ENCODE measurements around the gene CDRT4. TPM values are rescaled to one million over a fixed set of nuclear protein-coding genes. Genes with fewer than 3 reads are reported as not detected.

Gene CDRT4
- total RNA-seq, 1 donor from 2014 or later = 1.7 TPM

DNA sequence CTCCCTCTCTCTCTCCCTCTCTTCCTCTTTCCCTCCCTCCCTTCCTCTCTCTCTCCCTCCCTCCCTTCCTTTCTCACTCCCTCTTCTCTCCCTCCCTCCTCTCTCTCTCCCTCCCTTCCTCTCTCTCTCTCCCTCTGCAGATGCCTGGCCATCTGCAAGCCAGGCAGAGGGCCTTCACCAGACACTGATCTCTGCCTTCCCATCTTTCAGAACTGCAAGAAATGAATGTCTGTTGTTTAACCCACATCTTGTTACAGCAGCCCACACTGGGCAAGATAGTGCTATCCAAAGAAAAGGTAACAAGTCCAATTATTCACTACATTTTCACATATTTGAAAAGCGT lies 26.2 kb upstream of the CDRT4 start:
- DNase-seq (ENCODE audit: low spot score) = no peak
- ATAC-seq = no peak

DNA sequence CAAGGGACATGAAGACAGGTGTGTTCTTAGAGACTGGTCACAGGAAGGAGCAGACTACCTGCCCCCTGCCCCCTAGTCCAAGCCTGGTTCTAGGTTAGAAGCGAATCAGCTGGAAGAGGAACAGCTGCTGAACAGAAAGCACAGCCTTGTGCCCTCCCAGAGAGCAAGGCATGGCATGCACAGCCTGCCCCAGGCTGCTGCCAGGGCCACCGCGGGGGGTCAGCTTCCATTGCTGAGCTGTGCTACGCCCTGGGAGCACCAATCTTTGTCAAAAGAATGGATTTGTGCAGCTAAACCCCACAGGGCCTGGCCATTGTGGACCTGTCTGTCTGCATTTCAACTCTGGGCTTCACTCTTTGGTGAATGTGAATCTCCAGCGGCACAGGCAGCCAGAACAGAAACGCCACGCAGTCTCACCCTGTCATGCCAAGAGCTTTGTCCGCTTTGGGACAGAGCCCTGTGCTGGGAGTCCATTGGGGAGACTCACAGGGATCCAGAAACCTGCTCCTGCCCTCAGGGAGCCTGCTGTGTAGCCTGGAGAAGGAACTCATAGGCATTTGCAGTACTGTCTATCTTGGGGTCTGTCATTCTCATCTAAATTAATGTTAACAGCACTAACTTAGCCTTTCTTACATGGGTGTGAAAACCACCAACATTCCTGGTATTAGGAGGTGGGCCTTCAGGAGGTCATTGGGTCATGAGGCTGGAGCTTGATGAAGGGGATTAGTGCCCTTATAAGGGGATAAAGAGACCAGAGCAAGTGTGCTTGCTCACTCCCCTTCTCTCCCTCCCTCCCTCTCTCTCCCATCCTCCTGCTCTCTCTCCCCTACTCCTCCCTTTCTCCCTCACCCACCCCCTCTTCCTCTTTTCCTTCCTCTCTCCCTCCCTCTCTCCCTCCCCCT lies 25.6 kb upstream of the CDRT4 start:
- DNase-seq (ENCODE audit: low spot score) (no peak), ATAC-seq (no peak)

DNA sequence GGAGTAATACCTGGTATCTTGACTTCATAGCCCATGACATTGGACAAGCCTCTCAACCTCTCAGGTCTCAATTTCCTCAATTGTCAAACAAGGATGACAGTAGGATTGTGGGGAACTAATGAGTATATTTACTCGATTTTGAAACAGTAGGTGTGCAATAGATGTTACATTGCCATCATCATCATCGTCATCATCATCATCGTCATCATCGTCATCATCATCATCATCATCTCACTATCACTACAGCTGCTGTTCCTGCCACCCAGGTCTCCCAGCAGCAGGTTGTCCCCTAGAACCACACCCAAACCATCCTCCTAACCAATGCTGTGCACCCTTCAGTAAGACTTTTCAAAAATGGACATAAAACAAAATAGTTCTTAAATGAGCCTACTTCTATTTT lies 24.8 kb upstream of the CDRT4 start:
- ATAC-seq (no peak), DNase-seq (ENCODE audit: low spot score) (no peak)

DNA sequence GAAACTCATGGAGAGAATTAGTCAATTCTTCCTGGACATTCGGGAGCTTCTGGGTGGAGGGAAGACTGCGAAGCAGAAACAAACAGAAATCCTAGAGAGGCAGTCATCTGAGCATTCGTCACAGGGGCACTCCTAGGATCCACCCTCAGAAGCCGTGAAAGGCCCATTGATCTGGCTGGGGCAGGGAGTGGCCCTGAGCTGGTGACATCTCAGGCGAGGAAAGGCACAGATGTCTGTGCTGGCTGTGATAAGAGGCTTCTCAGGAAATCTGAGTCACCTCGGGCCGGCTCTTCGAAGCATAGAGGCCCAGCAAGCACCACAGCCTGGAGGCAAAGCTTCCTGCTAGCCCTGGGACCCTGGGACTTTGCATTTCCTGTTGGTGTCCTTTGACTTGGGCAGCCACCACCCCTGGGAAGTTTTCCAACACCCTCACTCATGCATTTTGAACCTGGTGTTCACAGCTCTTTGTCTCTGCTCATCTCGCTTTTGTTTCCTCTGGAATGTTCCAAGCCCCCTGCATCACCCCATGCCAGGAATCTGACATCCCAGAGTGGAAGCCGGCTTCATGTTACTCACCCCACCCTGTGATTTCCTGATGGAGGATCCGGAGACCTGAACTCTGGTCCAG lies 23.3 kb upstream of the CDRT4 start:
- no peak for DNase-seq (ENCODE audit: low spot score)

DNA sequence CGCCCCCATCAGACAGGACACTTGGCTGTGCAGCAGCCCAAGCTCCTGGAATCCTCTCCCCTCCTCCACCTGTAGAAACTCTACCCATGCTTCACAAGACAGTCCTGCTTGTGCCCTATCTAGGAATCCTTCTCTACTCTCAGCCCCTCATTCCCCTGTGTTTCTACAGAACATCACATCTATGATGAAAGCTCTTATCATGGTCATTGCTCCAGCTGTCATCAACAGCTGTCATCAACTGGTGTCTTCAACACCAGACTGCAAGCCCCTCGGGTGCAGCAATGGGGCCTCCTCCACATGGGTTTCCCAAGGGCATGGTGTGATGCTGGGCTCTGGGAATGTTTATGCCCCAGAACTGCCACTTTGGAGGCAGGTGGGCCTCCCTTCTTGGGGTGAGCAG lies 21.1 kb upstream of the CDRT4 start:
- ATAC-seq = no peak

More for the DNA sequence above, 23.3 kb upstream of the CDRT4 start:
- ATAC-seq = peak; percentile 72

DNA sequence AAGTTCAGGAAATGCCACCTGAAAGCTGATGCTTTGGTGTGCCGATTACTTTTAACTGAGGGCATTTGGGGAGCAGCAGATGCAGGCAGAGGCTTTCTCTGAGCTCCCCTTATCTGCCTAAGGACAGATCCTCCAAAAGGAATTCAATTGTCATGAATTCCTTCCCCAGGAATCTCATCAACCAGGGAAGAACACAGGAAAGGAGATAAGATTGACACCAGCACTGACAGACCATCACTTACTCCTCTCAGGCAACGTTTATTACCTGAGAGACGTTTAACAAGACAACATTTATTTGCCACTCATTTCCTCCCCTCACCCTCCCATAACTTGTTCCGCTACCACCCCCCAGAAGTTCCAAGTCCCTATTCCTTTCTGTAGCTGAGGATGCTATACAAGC lies 17.6 kb upstream of the CDRT4 start:
- ATAC-seq (no peak), DNase-seq (ENCODE audit: low spot score) (no peak)

More for the DNA sequence above, 21.1 kb upstream of the CDRT4 start:
- DNase-seq (ENCODE audit: low spot score) = no peak

DNA sequence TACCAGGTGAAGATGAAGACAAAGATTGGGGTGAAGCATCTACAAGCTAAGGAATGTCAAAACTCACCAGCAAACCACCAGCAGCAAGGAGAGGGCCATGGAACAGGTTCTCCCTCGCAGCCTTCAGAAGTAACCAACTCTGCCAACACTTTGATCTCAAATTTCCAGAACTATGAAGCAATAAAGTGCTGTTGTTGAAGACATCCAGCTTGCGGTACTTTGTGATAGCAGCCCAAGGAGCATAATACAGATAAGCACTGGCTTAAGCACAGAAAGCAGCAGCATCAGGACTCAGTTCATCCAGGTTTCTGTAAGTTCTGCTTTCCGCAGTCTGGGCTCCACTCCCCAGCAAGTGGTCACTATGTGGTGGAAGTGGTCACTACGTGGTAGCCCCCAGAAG lies 16.0 kb upstream of the CDRT4 start:
- DNase-seq (ENCODE audit: low spot score) (no peak), ATAC-seq (no peak)

DNA sequence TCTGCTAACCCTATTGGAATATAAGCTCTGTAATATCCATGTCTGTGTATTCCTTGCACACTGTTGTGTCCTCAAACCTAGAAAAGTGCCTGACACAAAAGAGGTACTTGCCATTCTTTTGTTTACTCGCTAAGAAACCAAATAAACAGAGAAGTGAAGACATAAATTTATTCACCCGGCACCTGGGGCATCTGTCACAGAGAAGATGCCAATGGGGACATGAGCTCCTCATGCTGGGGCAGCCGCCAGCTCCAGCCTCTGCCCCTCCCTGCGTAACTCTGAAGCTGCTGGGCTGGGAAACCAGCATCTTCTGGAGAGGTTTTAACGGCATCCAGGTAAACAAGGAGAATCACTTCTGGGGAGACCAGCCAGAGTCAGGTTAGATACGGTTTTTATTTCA lies 15.1 kb upstream of the CDRT4 start:
- ATAC-seq = no peak
- no peak for DNase-seq (ENCODE audit: low spot score)

DNA sequence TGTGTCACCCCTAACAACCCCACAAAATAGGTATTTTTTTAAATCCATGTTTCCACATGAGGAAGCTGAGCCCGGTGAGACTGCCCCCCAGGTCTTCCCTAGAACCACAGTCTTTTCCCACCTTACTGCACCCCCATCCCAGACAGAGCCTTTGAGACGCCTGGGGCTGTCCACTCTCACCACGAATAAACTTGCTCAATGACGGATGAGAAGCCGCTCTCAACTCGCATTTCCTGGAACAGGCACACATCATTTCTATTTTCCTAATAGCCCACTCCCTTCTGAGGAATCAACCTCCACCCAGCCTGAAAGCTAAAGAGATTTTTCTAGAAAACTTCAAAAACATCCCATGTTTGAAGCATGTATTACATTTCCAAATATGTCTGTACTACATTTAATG lies 14.1 kb upstream of the CDRT4 start:
- no peak for DNase-seq (ENCODE audit: low spot score)
- ATAC-seq = no peak

DNA sequence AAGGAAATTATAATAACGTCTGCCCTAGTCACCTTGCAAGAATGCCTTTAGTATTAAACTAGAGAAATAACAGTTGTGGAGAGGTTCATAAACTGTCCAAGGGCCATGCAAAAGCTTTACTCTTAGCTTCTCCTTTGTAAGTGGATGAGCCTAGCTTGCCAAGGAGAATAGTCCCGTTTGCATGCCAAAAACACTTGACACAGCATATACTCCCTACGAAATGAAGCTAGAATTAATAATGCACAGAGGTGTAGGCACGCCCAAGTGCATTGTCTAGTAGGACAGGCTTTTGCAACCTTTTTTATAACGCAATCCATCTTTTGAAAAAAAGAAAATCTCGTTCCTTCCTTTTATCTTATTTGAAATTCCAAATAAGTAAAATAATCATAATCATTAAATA lies 12.8 kb upstream of the CDRT4 start:
- DNase-seq (ENCODE audit: low spot score) (no peak), ATAC-seq (no peak)

DNA sequence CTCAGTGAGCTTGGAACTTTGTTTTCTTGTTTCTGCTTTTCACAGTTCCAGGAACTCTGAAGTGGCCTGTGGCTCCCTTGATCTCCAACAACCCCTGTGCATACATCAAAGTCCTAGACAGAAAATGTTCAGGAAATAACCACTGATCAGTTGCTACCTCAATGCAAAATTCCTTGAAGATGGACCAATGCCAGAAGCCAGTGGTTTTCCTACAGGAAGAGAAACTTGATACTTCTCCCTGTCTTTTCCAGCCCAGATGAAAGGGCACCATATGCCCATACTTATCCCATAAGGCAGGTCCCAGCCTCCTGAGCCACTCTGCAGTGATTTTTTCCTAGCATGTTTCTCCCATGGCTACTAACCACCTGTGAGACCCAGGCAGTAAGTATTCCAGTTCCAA lies 12.3 kb upstream of the CDRT4 start:
- no peak for DNase-seq (ENCODE audit: low spot score)
- ATAC-seq = no peak

DNA sequence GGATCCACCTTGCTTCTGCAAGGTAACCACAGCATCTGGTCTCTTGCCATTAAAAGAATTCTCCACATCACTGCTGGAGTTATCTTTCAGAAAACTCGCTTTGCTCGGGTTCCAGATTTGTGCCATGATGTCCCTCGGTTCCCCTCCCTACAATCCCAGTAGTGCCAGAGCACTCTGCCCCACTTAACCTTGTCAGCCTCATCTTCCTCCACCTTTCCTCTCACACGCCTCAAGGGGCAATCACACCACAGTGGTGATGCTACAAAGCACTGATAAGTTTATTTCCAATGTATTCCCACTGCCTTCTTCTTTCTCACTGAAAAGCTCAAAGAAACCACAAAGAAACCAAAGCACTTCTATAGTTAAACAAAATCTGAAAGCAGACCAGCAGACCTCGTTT lies 11.4 kb upstream of the CDRT4 start:
- ATAC-seq (no peak), DNase-seq (ENCODE audit: low spot score) (no peak)

DNA sequence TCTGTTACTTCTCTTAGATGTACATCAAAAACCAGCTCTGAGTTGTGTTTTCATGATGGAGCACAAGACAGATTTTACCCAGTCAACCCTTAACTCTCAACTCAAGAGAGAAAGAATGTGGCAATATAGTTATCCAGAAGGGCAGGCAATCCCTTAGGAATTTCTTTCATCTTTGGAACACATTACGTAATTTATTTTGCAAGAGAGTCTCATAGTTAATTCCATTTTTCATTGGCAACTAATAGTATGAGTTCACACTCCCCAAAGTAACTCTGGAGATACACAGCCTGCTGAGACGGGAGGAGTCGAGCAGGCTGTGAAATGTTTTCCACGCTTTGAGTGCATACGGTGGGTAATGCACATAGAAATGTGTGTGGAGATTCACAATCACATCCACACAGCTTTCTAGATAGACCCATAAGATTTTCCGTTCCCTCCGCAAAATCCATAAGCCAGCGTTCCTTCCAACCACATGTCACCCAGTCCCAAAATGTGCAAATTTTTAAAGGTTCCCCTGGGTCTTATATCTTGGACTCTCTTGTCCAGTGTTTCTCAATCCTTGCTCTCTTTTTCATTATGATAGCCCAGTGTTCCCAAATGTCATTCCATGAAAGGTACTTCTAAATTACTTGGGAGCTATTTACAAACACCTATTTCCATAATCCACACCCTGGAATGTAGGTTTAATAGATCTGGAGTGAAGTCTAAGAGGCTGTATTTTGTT lies 8.4 kb upstream of the CDRT4 start:
- DNase-seq (ENCODE audit: low spot score) (no peak), ATAC-seq (no peak)

DNA sequence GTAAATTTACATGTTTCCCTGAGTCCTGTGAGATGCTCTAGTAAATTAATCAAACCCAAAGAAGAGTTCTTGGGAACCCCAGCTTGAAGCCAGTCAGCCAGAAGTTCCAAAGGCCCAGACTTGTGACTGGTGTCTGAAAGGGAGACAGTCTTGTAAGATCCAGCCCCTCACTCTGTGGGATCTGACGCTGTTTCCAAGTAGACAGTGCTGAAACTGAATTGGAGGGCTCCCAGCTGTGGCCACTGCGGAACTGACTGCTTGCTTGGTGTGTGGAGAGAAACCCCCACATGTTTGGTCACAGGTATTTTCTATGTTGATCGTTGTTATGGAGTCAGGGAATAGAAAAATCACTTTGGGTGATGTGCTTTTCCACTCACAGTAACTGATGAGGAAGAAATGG lies 5.5 kb upstream of the CDRT4 start:
- DNase-seq (ENCODE audit: low spot score) (no peak), ATAC-seq (no peak)

DNA sequence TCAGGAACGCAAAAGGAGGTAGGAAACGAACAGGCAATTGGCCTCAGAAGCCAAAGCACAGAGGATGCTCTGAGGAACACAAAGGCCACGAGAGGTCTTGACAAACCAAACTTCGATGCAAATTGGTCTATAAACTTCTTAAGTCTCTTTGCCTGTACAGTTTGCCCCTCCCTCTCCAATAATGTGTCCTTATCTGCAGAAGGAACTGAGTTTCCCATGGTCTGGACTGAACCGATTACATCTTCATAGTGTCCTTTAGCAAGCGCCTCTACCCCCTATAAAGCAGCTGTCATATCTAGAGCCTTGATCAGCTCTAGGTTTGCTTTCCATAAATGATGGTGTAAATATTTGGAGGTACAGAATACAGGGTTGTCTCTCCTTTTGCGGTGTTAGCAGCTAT lies 3.1 kb upstream of the CDRT4 start:
- DNase-seq (ENCODE audit: low spot score) (no peak), ATAC-seq (no peak)

DNA sequence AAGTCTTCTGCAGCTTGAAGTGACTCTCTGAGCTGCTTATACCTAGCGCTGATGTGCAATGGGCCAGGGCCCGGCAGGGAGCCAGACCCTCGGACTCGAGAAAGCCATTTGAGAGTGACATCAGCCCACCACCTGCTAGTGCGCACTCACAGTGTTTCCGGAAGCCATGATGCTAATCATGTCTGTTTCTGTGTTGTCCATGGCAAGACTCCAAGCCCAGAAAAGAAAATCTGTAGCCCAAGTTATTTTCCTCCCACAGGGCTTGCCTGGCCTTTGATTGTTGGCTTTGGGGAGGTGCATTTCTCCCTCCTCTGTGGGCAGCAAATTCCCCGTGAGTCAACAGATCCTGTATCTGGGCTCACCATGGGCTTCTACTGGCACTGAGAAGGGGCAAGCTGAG lies 1.8 kb upstream of the CDRT4 start:
- DNase-seq (ENCODE audit: low spot score) = no peak
- ATAC-seq = no peak

DNA sequence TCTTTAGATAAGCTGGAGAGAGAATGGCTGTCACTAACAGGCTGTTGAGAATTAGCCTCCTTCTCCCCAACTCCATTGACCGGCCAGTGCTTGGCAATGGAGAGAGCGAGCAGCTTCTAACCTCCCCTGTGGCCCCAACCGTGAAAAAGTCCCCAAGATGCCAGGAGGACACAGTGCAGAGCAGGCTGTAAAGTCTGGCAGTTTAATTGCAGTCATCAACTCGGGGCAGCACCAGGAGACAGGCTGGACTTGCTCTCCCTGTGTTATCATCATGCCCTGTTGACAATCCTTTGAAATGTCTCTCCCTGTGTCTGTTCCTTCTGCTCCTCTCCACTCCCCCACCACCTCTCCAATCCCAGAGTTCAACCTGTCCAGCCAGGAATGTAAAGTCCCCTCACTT lies 705 bp upstream of the CDRT4 start:
- ATAC-seq = no peak
- no peak for DNase-seq (ENCODE audit: low spot score)

DNA sequence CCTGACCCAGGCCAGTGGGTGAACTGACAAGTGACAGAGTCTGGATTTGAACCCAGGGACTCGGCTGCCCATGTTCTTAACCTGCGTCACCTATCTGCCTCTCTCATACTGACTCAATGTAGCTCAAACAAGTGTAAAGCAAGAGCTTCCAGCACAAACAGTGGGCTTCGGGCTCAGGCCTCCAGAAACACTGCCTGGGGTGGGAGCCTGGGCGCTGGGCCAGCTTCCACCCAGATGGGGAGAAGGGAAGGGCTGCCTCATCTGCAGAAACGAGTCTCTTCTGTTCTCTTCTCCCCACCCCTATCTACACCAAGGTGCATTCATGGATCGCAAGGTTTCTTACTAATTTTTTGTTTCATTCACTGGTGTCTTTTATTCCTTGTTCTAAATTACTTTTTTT lies 1.3 kb downstream of the CDRT4 start:
- DNase-seq (ENCODE audit: low spot score) (no peak), ATAC-seq (no peak)

DNA sequence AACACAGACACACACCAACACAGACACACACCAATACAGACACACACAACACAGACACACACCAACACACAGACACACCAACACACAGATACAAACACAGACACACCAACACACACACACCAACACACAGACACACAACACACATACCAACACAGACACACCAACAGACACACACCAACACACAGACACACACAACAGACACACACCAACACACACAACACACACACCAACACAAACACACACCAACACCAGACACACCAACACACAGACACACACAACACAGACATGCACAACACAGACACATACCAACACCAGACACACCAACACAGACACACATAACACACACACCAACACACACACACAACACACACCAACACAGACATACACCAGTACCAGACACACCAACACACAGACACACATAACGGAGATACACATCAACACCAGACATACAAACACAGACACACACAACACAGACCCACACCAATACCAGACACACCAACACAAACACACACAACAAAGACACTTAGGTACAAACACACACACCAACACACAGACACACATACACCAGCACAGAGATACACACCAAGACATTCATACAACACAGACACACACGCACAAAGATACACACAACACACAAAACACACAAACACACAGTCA lies 2.2 kb downstream of the CDRT4 start:
- DNase-seq (ENCODE audit: low spot score) (no peak), ATAC-seq (no peak)

DNA sequence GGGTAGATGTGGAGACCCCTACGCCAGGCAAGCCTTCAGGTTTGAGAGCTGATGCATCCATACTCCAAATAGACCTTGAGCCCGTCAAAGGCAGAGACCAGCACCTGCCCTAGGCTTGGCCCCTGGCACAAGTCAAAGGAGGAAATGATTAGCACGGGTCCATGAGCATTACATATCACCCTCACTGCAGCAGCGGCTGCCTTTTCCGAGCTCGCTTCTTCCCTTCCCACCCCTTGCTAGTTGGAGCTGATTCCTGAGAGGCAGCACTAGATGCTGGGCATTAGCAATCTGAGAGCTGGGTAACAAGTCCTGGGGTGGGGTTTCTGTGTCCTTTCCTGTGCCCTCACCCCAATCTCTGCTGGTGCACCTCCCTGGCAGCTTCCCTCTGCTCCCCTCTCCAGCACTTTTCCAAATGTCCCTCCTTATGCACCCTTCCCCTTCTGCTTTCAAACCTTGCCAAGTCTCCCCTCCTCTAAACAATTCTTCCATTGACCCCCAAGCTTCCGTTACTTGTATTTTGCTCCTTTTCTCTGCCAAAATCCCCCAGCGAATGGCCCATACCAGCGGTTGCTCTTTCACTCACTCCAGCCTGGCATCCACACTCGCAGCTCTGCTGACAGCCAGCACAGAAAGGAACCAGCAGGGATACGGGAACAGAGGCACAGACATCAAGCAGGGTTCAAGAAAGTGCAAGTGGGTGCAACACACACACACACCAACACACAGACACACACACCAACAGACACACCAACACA lies 3.0 kb downstream of the CDRT4 start:
- no peak for DNase-seq (ENCODE audit: low spot score)
- peak; percentile 38 for ATAC-seq

Data from left lobe of liver (tissue), 2 donors.